NCI-H2107 treated with DMSO at 0.1 percent for 48 hours (cell line): Measurements from ENCODE around the gene ZNF578.
"Not testable (repeated sequence)": the region's sequence is repeated elsewhere in the genome, so short reads cannot be mapped to it uniquely, and the experiment has no call there.

Source experiments
- DNase-seq: peaks from one replicate; lab custom pipeline; 2025; ENCODE audit not compliant: unreplicated experiment; lab: John Stamatoyannopoulos, UW

The ZNF578 gene

DNA sequence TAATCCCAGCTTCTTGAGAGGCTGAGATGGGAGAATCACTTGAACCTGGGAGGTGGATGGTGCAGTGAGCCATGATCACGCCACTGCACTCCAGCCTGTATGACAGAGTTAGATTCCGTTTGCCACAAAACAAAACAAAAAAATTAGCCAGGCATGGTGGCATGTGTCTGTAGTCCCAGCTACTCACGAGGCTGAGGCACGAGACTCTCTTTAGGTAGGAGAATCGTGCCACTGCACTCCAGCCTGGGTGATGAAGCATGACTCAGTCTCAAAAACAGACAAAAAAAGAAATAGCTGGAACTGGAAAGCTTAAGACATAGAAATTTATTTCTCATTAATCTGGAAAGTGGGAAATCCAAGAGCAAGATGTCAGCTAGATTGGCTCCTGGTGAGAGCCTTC, 53.9 kb downstream of the ZNF578 start:
- no peak for DNase-seq

GRCh38 chr19:52516191-52516590, 62.8 kb downstream of the ZNF578 start:
- no peak for DNase-seq

- DNase-seq, result no peak
Observed at GRCh38 chr19:52518646-52519045, 65.3 kb downstream of the ZNF578 start.

DNA sequence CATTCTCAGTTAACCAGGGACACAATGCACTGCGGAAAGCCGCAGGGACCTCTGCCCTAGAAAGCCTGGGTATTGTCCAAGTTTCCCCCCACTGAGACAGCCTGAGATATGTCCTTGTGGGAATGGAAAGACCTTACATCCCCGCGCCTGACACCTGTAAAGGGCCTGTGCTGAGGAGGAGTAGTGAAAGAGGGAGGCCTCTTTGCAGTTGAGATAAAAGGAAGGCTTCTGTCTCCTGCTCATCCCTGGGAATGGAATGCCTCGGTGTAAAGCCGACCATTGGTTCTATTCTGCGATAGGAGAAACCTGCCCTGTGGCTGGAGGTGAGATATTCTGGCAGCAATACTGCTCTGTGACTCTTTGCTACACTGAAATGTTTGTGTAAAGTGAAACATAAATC, 65.8 kb downstream of the ZNF578 start:
- DNase-seq, result not testable (repeated sequence)

DNA sequence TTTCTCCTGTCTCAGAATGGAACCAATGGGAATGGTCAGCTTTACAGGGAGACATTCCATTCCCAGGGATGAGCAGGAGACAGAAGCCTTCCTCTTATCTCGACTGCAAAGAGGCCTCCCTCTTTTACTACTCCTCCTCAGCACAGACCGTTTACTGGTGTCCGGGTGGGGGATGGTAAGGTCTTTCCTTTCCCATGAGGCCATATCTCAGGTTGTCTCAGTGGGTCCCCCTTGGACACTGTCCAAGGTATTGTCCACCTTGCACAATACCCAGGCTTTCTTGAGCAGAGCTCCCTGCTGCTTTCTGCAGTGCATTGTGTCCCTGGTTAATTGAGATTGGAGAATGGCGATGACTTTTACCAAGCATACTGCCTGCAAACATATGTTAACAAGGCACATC, 66.7 kb downstream of the ZNF578 start:
- DNase-seq, result no peak

- DNase-seq, result no peak
Observed at GRCh38 chr19:52522551-52522950, 69.2 kb downstream of the ZNF578 start.

DNA sequence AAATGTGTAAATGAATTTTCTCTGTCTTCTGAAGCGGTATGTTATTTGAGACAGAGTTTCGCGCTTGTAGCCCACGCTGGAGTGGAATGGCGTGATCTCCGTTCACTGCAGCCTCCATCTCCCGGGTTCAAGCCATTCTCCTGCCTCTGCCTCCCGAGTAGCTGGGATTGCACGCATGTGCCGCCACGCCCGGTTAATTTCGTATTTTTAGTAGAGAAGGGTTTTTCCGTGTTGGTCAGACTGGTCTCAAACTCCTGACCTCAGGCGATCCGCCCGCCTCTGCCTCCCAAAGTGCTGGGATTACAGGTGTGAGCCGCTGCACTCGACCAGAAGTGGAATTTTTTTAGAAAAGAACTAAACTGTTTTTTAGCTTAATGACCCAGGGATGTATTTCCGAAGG, 70.7 kb downstream of the ZNF578 start:
- DNase-seq, result no peak

DNA sequence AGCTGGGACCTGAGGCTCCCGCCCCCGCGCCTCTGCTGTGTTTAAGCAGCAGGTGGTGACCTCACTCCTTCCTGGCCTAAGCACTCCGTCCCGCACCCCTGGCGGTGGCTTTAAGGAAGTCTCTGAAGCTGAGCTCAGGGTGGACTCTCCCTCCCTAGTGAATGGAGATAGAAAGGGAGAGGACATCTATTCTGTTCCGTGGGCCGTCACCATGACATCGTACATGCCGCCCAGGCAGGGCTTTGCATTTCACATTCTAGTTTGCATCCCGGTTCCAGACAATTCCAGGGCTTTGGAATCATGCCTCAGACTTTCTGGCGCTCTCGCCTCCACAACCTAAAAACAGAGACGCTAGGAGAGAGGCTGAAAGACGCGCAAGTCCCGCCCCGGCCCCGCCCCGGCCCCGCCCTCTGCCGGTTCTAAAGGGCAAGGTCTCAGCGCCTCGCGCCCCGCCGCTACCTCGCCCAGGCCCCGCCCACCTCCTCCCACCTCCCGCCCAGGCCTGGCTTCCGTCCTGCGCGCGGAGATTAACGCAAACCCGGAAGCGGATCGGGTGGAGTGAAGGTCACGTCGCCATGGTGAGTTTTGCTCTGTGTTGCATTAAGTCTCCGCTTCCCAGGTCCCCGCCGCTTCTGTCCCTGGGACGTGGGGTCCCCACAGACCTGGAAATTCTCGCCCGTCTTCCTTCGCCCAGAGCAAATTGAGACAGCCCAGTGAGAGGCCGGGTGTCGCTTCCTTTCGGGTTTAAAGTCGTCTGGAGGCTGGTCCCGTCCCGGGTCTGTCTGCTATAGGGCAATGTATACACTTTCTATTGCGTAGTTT, 74.0 kb downstream of the ZNF578 start, which contains the start of gene ZNF808:
TSS of gene ZNF808 (plus strand) at position 535 of the 822 bp plus-strand sequence. CDS start 15,617 bp downstream, outside the sequence.
- peak; percentile 45 for DNase-seq

GRCh38 chr19:52527956-52528351, 74.6 kb downstream of the ZNF578 start:
- no peak for DNase-seq

DNA sequence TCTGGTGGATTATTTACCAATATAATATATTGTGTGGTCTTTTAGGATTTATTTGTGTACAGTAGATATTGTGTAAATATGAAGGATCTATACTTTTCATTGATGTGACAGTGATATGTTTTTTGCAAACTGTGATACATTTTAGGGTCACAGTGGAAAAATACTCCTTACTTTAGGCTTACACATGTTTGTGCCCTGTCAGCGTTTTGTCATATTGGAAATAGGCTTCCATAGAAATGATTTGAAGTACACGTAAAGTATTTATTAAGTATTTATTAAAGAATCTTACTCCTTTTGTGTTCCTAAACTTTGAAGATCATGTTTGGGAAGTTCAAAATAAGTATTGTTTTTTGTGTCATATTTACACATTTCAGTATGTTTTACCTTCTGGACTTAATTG, 79.1 kb downstream of the ZNF578 start:
- DNase-seq, result no peak

DNA sequence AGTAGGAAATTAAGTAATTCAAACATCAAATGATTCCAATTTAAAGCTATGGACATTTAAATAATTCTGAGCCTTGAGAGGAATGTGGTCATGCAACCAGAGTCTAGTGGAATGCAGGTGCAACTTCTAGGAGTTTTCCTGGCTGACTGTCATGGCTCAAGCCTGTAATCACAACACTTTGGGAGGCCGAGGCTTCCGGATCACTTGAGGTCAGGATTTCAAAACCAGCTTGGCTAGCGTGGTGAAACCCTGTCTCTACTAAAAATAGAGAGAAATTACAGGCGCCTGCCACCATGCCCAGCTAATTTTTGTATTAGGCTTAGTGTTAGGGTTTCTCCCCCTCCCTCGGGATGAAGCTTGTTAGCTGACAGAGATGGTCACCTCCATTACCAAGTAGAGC, 80.5 kb downstream of the ZNF578 start:
- no peak for DNase-seq

DNA sequence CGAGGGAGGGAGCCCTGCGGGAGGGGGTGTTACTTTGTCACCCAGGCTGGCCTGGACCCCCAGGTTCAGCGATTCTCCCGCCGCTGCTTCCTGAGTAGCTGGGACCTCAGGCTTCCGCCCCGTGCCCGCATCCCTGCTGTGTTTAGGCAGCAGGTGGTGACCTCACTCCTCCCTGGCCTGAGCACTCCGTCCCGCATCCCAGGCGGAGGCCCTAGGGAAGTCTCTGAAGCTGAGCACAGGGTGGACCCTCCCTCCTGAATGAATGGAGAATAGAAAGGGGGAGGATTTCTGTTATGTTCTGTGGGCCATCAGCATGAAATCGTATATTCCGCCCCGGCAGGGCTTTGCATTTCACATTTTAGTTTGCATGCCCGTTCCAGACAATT, 82.0 kb downstream of the ZNF578 start:
- DNase-seq, result not testable (repeated sequence)

DNA sequence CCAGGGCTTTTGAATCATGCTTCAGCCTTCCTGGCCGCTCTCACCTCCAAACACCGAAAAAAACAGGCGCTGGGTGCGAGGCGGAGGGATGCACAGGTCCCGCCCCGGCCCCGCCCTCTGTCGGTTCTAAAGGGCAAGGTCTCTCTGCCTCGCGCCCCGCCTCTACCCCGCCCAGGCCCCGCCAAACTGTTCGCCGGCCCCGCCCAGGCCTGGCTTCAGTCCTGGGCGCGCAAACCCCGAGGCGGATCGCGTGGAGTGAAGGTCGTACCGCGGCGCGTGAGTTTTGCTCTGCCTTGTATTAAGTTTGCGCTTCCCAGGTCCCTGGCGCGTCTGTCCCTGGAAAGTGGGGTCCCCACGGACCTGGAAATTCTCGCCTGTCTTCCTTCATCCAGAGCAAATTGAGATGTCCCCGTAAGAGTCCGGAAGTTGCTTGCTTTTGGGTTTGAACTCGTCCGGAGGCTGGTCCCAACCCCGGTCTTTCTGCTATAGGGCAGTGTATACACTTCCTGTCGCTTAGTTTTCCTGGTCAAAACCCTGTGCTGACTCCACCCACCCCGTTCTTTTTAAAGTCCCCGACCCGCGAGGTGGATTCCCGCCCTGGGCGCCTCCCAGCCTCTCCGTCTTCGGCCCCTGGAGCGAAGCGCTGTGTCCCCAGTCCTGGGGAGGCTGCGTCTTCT, 82.6 kb downstream of the ZNF578 start:
- no peak for DNase-seq

DNA sequence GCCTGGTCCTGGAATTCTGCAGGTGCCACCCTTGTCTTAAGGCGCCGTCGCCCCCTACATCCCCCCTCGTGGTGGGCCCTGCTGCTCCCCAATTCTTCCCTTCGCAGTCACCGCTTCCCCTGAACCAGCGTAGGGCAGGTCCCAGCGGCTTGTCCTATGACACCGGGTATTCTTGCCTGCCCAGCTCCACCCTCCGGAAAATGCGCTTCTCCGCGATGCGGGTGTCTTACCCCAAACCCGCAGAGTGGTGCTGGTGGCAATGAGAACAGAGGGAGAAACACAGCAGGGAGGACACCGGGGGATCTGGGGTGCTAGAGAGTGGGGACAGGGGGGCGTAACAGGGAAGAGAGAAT, 83.1 kb downstream of the ZNF578 start:
- DNase-seq, result no peak

DNA sequence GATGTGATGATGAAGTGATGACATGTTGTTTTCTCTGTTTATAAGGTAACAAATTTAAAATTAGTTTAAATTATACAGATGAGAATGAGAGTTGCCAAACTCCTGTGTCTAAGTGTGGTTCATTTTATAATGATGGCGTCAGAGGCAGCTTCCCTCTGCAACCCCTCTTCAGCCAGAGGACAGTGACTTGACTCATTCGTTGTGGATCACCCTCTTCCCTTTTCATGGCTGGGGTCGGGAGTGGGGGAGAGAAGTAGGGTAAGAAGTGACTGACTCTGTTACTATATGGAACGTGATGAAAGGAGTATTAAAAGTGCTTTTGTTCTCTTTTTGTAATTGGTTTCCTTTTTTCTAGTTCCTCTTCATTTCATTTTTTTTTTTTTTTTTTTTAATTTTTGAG, 85.5 kb downstream of the ZNF578 start:
- not testable (repeated sequence) for DNase-seq

GRCh38 chr19:52541176-52541575, 87.8 kb downstream of the ZNF578 start:
- DNase-seq, result not testable (repeated sequence)

GRCh38 chr19:52541608-52542007, 88.3 kb downstream of the ZNF578 start:
- no peak for DNase-seq

GRCh38 chr19:52542541-52542940, 89.2 kb downstream of the ZNF578 start:
- not testable (repeated sequence) for DNase-seq

DNA sequence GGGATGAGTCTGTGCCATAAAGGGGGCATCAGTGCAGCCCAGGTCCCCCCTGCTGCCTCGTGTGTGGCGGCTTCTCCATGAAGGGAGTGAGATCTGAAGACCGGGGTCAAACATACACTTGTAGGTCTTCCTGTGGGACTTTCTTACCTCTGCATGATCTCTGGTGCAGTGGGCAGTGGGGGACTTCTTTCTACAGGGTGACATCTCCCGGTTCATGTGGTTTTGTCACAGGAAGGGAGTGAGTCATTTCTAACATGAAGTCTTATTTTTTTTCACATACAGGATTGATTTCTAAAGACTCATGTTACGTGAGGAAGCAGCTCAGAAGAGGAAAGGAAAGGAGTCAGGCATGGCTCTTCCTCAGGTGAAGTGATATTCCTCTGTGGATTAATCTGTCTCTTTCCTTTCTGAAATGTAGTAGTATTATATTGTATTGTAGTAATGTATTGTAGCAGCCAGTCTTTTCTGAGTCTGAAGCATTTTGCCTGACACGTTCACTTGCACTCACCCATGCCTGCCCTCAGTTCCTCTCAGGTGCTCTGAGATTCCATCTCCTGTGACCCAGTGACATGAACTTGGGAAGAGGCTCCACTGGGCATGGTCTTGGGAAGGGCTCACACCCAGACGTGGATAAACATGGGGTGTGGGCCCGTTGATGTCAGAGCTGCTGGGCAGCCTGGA, 89.8 kb downstream of the ZNF578 start:
- DNase-seq, result no peak

DNA sequence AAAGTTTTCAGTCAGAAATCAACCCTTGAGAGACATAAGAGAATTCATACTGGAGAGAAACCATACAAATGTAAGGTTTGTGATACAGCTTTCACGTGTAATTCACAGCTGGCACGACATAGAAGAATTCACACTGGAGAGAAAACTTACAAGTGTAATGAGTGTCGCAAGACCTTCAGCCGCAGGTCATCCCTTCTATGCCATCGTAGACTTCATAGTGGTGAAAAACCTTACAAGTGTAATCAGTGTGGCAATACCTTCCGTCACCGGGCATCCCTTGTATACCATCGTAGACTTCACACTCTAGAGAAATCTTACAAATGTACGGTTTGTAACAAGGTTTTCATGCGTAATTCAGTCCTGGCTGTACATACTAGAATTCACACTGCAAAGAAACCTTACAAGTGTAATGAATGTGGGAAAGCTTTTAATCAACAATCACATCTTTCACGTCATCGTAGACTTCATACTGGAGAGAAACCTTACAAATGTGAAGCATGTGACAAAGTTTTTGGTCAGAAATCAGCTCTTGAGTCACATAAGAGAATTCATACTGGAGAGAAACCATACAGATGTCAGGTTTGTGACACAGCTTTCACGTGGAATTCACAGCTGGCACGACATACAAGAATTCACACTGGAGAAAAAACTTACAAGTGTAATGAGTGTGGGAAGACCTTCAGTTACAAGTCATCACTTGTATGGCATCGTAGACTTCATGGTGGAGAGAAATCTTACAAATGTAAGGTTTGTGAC, 101.0 kb downstream of the ZNF578 start:
- no peak for DNase-seq
